Stimulated activated naive CD8-positive, alpha-beta T cell treated with anti-CD3 and anti-CD28 coated beads, Interleukin-15, Interleukin-2, amounts not matched to agents 100 U/mL and 50 U/mL, for 24 hours (primary cell): ENCODE data around the gene NEB.
"Not testable (repeated sequence)": the region's sequence is repeated elsewhere in the genome, so short reads cannot be mapped to it uniquely, and the experiment has no call there.

Experiments
- ATAC-seq: fragments of 150-1000 bp; cut with Tn5 transposase; one replicate; pipeline ENCODE4 v1.10.0; 2021
- DNase-seq: peaks from one replicate; pipeline ENCODE4 v3.0.0; 2021

NEB gene

DNA sequence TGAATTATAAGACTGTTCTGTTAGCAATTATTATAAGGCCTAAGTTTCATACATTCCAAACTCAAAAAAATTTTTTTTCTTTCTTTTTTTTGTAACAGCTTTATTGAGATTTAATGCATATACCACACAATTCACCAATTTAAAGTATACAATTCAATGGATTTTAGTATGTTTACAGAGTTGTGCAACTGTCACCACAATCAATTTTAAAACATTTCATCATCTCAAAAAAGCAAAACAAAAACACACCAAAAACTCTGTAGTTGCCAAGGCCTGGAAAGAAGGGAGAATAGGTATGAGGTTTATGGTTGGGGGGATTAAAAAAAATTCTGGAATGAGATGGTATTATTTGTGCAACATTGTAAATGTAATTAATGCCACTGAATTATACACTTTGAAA lies 36.1 kb downstream of the NEB start:
- not testable (repeated sequence) for ATAC-seq, DNase-seq

DNA sequence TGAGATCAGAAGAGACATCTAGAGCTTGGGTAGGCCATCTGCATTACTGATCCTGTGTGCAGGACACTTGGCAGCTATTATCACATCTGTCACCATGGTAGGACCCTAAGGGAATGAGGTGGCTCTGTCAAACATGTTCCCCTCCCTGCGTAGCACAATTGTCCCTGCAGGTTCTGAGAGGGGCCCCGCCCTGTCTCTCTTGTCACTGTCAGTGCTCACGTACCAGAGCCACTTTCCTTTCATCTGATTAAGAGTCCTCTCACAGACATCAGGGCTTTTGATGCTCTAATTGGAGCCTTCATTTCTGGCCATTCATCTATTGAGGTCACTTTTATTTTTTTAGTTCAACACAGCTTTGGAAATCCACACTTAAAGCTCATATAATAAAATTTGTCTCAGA lies 38.5 kb downstream of the NEB start:
- ATAC-seq (no peak), DNase-seq (no peak)

DNA sequence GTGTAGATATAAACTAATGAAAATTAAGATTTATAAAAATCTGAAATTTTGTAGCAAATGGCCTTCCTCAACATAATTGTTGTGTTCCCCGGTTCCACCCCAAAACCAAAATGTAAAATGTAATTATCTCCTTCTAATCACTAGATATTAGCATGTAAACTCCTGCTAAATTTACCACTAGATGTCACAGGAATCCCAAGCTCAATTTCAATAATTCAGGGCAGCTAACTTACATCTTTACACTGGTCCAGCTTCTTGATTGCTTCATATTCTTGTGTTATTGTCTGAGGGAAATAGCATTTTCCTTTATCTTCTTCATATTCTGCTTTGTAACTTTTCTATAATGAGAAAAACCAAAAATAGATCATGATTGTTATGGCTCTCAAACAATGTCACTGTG lies 42.6 kb downstream of the NEB start:
- ATAC-seq: no peak
- DNase-seq: no peak

DNA sequence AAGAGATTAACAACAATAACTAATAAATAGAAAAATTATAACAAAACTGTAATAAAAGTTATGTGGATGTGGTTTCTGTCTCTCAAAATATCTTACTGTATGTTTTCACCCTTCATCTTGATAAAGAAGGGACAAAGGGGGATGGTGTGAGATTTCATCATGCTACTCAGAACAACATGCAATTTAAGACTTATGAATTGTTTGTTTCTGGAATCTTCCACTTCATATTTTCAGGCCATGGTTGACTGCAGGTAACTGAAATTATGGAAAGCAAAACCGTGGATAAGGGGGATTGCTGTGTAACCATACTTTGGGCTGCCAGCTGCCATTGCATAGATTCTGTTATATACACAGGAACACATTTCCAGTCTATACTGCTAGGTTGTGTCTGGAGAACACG lies 45.6 kb downstream of the NEB start:
- no peak for ATAC-seq
- no peak for DNase-seq

DNA sequence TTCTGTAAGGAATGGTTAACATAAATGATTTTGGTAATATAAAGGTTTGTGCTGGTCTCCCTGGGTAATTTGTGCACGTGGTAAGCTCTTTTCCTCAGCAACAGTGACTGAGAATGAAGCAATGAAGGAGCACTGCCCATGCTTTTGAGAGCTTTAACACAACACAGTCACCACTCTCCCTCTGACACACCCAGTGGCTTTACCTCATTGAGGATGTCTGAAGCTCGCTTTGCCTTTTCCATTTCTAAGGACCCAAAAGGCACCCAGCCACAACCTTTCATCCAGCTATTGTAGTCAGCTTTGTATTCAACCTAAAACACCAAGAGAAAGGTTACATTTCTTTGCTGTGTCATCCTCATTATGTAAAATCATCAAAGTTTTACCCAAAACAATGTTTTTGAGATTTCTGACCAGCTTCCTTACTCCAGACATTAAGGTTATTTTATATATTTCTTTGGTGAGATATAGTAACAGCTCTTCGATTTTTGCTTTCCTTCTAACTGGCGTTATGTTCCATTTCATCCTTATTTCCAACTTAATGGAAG lies 51.7 kb downstream of the NEB start:
- DNase-seq (no peak), ATAC-seq (no peak)

DNA sequence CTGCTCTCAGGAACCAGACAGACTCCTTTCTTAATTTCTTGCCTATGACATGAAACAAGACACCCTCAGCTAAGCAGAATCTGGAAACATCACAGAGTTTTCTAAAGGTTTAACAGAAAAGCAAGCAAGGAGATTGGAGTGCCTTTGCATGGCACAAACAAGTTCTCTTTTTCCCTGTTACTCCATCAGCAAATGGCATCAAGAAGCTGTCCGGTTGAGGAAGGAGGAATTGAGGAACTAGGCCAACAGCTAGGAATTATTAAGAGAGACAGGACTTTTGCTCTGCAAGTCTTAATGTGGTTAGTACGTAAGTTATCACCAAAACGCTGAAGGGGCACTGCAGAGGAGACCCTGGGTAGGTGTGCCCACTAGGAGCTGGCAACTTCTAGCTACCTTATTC lies 53.2 kb downstream of the NEB start:
- DNase-seq: no peak
- ATAC-seq: no peak

DNA sequence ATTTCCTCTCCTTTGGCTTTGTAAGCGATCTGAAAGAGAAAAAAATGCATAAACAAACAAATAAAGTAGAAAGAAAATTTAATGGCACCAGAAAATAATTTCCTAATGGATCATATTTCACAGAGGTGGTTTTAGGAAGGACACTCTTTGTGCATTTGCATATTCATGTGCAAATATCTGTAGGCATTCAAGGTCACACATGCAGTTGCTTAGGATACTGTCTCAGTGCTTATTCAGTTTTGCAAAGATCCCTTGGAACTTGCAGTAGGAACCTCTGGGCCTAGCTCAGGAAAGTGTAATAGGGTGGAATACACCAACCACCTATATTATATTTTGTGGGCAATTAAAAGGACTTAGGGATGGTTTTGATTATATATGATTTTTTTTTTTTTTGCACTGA lies 54.3 kb downstream of the NEB start:
- ATAC-seq: no peak
- no peak for DNase-seq

DNA sequence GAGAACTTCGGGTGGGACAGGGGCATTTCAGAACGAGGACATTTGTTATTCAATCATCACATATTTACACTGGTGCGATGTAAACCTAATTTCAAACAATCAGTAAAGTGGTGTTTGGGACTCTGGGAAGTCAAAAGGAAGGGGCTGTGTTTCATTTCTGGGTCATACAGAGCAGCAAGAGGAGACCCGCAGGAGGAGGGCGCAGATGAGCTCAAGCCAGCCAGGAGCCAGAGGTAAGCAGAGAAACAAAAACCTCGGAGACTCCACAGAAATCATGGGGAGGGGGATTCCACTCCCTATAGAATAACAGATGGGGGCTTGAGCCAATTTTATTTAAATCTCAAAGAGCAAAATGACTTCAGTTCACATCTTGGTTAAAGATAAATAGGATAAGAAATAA lies 55.4 kb downstream of the NEB start:
- DNase-seq: no peak
- ATAC-seq: no peak

DNA sequence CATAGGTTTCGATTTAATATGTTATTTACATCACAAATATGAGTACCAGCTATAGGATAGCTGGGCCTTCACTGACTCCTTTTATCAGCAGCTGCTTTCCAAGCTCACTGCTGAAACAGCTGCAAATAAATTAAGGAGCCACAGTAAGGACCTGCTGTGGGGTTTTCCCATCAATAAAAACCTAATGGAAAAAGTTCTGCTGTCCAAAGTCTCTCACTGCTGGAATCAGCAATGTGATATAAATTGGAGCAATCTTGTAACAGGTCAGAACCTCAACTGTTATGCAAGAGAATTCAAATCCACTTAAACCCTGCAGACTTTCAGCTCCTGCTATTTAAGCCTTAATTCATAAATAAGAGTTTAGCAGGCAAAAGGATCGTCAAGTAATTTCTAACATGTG lies 61.3 kb downstream of the NEB start:
- ATAC-seq (no peak), DNase-seq (no peak)

DNA sequence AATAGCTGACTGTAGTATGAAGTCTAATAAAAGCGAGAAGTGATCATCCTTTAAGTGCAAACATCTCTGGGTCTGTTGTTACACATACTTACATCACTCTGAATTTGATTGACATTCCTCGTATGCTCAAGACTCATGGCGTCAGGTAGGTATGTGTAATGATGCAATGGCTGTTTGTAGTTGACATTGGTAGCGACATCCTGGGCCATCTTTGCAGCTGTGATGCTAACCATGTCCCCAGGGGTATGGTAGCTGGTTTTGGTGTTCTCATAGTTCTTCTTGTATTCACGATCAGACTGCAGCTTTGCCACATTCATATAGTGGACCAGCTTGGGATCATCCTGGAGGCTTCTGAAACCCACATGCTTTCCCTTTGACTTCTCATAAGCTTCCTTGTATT lies 62.0 kb downstream of the NEB start:
- ATAC-seq: no peak
- no peak for DNase-seq

DNA sequence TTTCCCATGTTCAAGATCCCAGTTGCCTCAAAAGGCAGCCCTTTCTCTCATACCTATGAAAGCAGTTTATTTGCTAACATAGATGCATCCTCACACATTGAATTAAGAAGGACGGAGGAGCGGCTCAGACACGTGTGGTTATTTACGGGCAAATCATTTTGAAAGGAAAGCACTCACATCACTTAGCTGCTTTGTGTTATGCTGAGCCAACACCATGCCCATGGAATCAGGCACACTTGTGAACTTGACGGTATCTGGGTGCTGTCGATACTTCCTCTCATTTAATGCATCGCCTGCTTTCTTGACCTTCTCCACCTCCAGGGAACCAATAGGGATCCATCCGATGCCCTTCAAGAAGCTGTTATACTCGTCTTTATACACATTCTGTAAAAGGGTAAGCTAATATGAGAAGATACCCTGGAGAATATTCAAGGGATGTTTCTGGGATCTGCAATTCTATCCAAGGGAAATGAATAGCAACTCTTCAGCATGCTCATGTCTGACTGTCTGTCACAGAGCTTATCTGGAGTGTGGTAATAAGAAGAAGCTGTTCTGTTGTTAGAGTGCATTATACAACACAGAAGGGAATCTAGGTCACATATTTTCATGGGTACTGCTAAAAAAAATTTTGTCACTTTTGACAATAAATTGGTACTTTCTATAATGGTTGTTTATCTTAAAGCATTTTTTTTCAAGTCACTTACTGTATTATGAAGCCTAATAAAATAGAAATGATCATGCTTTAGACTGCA lies 63.3 kb downstream of the NEB start:
- ATAC-seq: no peak

DNA sequence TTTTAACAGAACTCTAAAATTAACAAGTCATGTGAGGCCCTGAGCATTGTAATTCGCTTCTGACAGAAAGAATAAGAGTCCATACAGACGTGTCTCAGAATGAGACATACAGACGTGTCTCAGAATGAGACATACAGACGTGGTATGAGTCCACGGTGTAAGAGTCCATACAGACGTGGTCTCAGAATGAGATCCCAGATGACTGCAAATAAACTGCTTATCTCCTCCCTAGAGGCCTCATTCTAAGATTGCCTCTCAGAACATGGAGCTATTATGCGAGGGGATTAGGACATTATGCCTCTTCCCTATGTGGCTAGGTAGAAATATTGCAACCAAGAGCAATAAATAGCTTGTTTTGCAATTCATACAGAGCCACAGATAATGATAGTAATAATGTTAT lies 63.9 kb downstream of the NEB start:
- DNase-seq (no peak), ATAC-seq (peak; percentile 59)

More for the DNA sequence above, 63.3 kb downstream of the NEB start:
- no peak for DNase-seq

DNA sequence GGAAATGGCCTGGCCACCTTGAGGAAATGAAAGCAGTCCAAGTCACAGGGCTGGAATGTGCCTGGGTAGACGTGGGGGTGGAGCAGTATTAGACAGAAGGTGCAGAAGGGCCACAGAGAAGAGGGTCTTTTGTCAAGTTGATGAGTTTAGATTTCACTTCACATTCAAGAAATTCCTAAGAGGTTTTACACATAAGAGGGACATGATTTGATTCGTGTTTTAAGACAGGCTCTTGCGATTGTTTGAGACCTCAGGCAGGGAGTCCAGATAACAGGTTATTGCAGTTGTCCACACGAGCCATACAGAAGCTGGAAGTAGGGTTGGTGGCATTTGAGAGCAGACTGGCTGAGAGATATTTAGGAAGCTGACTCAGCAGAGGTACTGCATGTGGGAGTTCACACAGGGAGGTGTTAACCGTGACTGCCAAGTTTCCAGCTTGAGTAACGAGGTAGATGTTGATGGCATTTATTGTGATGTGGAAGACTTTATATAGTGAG lies 64.6 kb downstream of the NEB start:
- peak; percentile 87 for ATAC-seq
- DNase-seq: peak; percentile 17

DNA sequence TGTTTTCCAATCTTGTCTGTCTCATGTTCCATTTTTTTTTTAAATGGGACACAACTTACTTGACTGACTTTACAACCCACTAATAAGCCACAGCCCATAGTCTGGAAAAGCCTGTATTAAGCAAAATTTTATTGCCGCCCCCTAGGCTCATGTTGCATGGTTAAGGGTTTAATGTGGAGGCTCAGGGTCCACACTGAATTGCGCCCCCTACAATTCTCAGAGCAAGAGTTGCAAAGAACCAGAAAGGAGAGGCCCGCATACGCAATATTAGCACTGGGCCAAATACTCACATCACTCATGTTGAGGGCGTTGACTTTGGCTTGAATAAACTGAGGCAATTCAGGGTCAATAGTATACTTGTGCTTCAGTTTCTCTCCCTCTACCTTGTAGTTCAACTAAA lies 65.5 kb downstream of the NEB start:
- no peak for ATAC-seq
- DNase-seq: no peak

DNA sequence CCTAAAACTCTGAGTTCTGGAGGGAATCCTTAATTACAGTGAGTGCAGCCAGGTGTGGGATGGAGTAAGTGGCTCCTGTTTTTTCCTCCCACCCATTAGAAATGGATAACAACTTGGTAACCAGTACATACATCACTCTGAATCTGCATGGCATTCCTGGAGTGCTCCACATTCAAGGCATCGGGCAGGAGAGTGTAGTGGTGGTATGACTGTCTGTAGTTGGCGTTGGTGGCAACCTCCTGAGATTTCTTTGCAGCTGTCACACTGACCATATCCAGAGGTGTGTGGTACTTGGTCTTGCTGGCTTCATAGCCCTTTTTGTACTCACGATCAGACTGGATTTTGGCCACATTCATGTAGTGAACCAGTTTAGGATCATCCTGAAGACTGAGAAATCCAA lies 68.3 kb downstream of the NEB start:
- ATAC-seq (no peak), DNase-seq (no peak)

DNA sequence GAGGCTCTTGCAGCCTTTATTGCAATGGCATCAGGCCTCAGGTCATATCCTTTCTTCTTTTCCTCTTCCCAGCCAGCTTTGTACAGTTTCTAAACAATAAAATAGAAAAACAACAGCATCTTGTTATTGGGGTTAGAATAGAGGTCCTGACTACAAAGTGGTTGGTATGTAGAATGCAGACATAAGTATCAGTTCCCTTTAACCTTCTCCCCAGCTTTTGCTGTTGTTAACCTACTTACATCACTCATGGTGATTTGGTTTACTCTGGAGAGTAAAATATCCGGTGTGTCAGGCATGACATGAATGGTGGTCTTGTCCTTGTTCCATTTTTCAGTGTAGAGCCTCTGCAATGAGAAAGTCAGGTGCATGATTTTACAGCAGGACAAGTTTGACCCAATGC lies 69.8 kb downstream of the NEB start:
- no peak for DNase-seq
- ATAC-seq: no peak

DNA sequence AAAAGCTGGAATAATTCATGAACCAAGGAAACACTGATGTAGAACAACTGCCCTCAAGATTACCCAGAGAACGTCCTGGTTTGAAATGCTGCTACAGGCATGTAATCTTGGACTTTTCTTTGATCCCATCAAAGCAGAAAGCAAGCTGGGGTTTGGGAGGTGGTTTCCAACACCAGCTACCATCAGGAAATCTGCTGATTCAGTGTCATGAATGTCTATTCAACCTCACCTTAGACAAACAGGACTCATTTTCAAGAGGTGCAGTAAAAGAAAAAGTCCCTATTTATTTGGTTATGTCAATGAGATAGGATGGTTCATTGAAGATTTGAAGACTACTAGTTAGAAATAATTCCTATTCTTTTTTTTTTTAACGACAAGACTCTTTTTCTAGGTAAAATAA lies 72.7 kb downstream of the NEB start:
- DNase-seq (no peak), ATAC-seq (no peak)

DNA sequence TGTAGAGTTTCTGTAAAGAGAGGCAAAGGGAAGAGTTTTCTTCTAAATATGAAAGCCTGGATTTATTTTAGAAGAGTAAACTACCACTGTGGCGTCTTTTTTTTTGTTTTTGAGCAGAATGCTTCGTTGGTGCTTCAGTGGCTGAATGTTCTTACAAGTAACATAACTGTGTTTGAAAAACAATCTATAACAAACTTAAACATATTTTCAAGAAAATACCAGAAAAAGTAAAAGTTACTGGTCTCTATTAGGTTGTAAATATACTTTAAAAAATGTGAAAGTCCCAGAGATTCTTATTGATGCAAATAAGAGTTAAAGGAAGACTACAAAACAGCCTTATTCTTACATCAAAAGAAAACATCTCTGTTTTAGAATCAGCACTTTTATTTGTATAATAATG lies 76.2 kb downstream of the NEB start:
- no peak for DNase-seq
- no peak for ATAC-seq

DNA sequence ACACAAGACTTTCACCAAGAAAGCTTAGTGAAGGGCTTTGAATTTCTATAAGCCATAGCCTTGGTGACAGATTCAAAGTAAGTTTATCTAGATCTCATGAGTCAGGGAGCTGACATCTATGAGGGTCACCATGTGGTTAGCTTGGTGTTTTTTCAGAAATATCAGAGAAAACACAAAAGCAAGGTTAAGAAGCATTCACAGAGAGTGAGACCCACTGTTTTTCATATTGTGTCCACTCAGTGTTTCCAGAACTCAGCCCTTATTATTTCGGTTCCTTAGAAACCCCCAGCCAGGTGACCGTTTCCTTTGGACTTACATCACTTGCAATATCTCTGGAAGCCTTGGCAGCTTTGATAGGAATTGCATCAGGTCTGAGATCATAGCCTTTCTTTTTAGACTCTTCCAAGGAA lies 76.6 kb downstream of the NEB start:
- ATAC-seq: no peak

DNA sequence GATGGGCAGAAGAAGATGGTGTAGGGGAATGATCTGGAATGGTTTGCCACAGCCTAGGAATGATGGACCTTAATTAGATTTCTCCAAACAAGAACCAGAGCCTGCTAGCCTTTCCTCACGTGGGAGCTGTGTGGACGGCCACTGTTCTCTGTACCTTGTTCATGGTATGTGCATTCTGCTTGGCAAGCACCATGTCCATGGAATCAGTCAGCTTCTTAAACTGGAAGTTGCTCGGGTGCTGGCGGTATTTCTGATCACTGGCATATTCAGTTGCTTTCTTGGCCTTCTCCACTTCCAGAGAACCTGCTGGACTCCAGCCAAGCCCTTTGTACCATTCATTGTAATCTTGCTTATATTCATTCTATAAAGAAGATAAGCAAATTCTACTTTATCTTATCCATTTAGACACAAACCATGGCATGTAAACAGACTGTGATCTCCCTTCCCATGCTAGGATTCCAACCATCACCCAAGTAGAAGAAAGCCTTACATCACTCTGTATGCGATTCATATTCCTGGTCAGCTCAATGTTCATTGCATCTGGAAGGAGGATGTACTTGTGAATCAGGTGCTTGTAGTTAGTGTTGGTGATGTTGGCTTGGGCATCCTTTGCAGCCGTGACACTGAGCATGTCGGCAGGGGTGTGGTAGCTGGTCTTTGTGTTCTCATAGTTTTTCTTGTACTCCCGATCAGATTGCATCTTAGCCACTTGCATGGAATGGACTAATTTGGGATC lies 78.4 kb downstream of the NEB start:
- no peak for ATAC-seq
- DNase-seq: no peak

More for the DNA sequence above, 76.6 kb downstream of the NEB start:
- DNase-seq: no peak

DNA sequence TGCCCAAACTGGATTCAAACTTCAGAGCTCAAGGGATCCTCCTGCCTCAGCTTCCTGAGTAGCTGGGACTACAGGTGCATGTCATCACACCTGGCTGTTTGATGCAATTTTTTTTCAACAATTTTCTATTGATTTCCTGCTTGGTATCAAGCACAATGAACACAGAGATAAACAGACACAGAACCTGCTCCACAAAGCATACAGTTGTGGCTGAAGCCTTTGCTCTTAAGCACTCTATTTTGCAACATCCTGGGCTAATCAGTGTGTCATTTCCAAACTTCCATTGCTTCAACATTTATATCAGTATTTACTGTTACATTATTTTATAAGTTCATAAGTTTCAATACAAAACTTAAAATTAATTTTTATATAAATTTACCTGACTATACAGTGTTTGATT lies 79.4 kb downstream of the NEB start:
- DNase-seq (no peak), ATAC-seq (no peak)

DNA sequence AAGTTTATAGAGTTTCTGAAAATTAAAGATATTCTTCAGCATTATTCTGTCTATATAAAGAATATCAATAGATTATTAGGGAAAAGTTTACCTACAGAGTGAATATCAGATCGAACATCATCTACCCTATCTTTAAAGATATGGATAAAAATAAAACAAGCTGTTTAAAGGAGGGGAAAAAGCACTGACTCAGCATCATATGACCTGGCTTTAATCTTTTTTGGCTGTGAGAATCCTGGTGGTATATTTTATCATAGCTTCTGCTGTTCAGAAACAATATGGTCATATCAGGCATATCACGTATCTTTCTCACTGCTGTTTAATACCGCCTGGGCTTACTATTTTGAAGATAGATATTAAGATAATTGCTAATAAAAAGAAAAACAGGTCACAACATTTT lies 80.2 kb downstream of the NEB start:
- DNase-seq: no peak
- no peak for ATAC-seq

DNA sequence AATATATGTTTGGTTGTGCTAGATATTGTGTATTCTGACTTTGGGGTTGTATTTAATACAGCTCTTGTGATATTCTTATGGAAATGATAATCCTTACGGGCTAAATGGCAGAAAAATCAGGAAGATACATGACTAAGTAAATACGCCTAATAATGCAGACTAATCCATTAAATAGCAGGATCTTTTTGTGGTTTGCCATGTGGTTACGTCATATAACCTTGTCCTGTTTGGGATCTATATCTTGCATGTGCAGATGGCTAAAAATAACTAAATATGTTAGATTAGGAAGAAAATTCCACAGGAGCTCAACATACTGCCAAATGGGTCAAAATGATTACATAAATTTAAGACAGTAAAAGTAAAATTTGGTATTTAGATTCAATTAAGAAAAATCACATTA lies 83.0 kb downstream of the NEB start:
- DNase-seq: no peak
- no peak for ATAC-seq

DNA sequence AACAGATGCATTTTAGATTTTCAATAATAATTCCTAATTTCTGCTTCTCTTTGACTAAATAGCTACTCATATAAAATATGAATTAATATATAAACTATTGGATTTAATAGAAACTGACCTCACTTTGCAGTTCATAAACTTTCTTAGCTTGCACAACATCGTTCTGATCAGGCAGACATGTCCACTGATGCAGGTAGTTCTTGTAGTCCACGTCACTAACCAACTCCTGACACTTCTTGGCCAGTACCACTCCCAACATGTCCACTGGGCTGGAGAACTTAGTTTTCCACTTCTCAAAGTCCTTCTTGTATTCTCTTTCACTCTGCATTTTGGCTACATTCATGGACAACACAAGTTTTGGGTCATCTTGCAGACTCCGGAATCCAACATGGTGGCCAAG lies 83.8 kb downstream of the NEB start:
- DNase-seq (no peak), ATAC-seq (no peak)
